SJCRH30 (cell line): ENCODE measurements around the gene BMP7. TPM values are rescaled to one million over a fixed set of nuclear protein-coding genes. Genes with fewer than 3 reads are reported as not detected.

Experiments used
- DNase-seq, 2 experiments: peaks; one replicate each; pipeline ENCODE4 v3.0.0-alpha.2; 2015 to 2020
- H3K27ac ChIP-seq: fragments of 250-450 bp; sonication (Bioruptor Pico); 2 replicates; pipeline ENCODE4 v1.5.1; 2020; ENCODE audit warnings: mild to moderate bottlenecking, moderate library complexity
- H3K27me3 ChIP-seq: fragments of 250-450 bp; sonication (Bioruptor Pico); 2 replicates; pipeline ENCODE4 v1.5.1; 2020; ENCODE audit warnings: mild to moderate bottlenecking, moderate library complexity
- H3K36me3 ChIP-seq: fragments of 250-450 bp; sonication (Bioruptor Pico); 2 replicates; pipeline ENCODE4 v1.5.1; 2020; ENCODE audit warnings: mild to moderate bottlenecking, moderate library complexity
- H3K4me1 ChIP-seq: fragments of 250-450 bp; sonication (Bioruptor Pico); 2 replicates; pipeline ENCODE4 v1.5.1; 2020; ENCODE audit warnings: mild to moderate bottlenecking, moderate library complexity
- H3K4me3 ChIP-seq: fragments of 250-450 bp; sonication (Bioruptor Pico); 2 replicates; pipeline ENCODE4 v1.5.1; 2020; ENCODE audit warnings: mild to moderate bottlenecking, moderate library complexity
- H3K9me3 ChIP-seq: fragments of 250-450 bp; sonication (Bioruptor Pico); replicated peaks from 2 replicates; pipeline ENCODE4 v1.5.1; 2020; ENCODE audit warnings: mild to moderate bottlenecking, moderate library complexity
- total RNA-seq: library from RNA; depleted of rRNA; stranded (reverse); fragments of >200 nt; shearing (Covaris generic); gene quantifications from 2 replicates; pipeline ENCODE4 v1.2.3, GENCODE V29; 2014

The BMP7 gene
- total RNA-seq, 1 experiment from 2014 or later: 15.6 TPM

DNA sequence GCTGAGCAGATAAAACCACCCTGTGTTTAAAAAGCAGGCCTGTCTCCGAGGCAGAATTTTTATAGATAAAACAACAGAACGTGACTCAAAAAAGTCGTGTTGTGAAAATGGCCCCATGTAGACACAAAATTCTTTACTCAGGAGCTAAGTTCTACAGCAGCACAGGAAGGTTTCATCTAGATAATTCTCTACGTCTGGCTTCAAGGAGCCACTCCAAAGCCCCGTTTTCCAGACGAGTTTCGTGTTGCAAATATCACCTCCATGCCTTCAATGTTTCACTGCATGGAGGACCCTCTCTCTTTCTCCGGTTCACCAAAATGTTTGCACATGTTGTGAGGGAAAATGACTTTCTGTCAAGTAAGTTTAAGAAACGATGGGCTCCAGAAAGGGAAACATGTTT lies 12.0 kb upstream of the BMP7 start:
- Histone ChIP-seq H3K9me3 (no peaks in the 10 kb centered on the region), H3K4me1 (peaks cover 13% of the 10 kb centered on the region; the same call in 1 of the 2 replicates), H3K36me3 (no peaks in the 10 kb centered on the region), H3K4me3 (no peak overlapping the region), H3K27me3 (peaks cover 16% of the 10 kb centered on the region), H3K27ac (no peak overlapping the region)
- no peak for DNase-seq

DNA sequence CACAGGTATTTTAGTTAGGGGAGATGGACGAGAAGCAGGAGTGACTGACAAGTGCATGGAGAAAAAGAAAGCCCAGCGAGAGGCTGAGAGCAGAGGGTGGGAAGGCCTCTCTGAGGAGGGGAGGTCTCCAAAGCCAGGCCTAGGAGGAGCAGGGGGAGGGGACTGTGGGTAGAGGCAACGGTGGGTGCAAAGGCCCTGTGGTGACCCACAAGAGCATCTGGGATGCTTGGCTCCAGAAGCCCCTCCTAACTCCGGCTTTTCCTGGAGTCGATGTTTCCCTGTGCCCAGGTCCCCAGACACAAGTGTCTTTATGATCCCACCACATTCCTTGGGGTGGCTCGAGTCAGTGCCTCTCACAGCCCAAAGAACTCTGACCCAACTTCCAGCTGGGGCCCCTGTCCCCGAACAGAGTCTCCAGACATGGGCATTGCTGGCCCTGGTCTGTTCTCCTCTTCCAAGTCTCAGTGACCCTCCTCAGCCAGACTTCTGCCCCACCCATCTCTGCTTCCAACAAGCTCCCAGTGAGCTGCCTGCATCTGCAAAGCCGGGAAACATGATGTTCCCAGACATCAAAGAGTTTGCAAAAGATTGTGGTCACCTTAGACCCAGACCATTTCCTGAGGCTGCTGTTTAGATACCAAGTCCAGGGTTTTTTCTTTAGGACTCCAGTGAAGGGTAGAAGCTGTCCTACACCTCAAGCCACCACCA lies 11.1 kb upstream of the BMP7 start:
- no peaks in the 10 kb centered on the region for H3K36me3 ChIP-seq
- peaks cover 9% of the 10 kb centered on the region; the same call in 1 of the 2 replicates for H3K27me3 ChIP-seq
- DNase-seq: no peak
- no peak overlapping the region for H3K27ac ChIP-seq
- peaks cover 4% of the 10 kb centered on the region; the same call in 1 of the 2 replicates for H3K4me1 ChIP-seq
- H3K9me3 ChIP-seq: no peaks in the 10 kb centered on the region
- no peak overlapping the region for H3K4me3 ChIP-seq

DNA sequence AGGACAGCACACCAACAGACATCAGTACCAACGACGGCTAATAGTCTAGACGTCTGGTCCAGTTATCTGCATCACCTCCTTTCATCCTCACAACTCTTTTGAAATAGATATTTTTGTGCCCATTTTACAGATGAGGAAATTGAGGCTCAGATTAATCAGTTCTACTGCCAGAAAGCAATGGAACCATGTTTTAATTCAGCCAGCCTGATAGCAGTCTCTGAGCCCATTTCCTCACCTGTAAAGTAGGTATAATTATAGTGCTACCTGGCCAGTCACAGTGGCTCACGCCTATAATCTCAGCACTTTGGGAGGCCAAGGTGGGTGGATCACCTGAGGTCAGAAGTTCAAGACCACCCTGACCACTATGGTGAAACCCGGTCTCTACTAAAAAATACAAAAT lies 9.8 kb upstream of the BMP7 start:
- no peak overlapping the region for H3K27ac ChIP-seq
- DNase-seq: no peak
- no peaks in the 10 kb centered on the region for H3K9me3 ChIP-seq
- no peaks in the 10 kb centered on the region for H3K27me3 ChIP-seq
- H3K4me1 ChIP-seq: peaks cover 2% of the 10 kb centered on the region; the same call in 1 of the 2 replicates
- H3K36me3 ChIP-seq: no peaks in the 10 kb centered on the region
- H3K4me3 ChIP-seq: no peak overlapping the region

DNA sequence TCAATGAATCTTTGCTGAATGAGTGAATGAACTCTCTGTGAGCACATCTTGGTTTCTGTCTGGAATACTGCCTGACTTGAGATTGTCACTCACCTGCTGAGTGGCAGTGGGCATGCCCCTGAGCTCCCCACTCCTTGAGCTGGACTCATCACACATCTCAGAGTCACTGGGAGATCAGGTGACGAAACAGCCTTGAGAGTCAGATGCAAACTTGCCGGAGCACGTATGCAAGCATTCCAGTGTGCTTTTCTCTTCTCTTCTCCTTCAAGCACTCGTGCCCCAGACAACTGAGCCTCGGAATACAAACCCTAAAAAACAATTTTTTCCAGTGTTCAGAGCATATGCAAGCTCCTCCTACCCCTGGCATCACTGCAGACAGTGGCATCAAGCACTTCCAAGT lies 9.4 kb upstream of the BMP7 start:
- no peaks in the 10 kb centered on the region for H3K36me3 ChIP-seq
- H3K4me3 ChIP-seq: no peak overlapping the region
- H3K9me3 ChIP-seq: no peaks in the 10 kb centered on the region
- H3K4me1 ChIP-seq: peaks cover 2% of the 10 kb centered on the region; the same call in 1 of the 2 replicates
- no peak for DNase-seq
- H3K27ac ChIP-seq: no peak overlapping the region
- no peaks in the 10 kb centered on the region for H3K27me3 ChIP-seq

DNA sequence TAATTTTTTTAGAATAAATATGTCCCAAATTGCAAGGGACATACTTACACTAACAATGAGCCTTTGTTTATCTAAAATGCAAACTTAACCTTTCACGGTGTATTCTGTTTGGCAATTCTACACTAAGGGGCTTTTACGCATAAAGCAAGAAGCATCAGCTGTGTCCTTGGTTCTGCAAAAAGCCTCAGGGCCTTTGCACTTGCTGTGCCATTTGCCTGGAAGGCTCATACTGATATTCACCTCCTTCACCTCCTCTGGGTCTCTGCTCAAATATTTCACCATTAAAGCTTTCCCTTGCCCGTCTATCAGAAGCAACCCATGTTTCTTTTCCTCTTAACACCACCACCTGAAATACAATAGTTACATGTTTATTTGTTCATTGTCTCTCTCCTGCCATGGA lies 8.9 kb upstream of the BMP7 start:
- no peak for DNase-seq
- H3K27me3 ChIP-seq: no peaks in the 10 kb centered on the region

DNA sequence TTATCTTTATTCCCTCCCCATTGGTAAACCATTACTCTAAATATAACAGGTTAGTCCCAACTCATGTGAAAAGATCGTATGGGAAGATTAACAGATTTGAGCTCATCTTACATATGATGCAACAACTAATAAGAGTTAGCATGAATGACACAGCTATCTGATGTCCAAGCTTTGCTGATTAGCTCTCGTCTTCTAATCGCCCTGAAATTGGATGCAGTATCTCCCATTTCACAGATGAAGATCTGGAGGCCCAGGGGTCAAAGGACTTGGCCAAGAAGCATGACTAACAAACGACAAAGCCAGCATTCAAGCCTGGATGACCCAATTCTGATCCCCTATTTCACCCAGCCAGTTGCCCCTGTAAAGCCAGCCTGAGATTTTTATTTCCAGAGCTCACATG lies 8.4 kb upstream of the BMP7 start:
- Histone ChIP-seq H3K27ac (no peak overlapping the region), H3K36me3 (no peaks in the 10 kb centered on the region), H3K4me1 (peaks cover 10% of the 10 kb centered on the region; the same call in 1 of the 2 replicates), H3K9me3 (no peaks in the 10 kb centered on the region), H3K27me3 (no peaks in the 10 kb centered on the region), H3K4me3 (no peak overlapping the region)
- peak in 1 of 2 experiments; percentile 51 for DNase-seq

More for the DNA sequence above, 8.9 kb upstream of the BMP7 start:
- H3K27ac ChIP-seq: no peak overlapping the region
- H3K4me1 ChIP-seq: peaks cover 7% of the 10 kb centered on the region; the same call in 1 of the 2 replicates
- H3K36me3 ChIP-seq: no peaks in the 10 kb centered on the region
- no peaks in the 10 kb centered on the region for H3K9me3 ChIP-seq
- H3K4me3 ChIP-seq: no peak overlapping the region

DNA sequence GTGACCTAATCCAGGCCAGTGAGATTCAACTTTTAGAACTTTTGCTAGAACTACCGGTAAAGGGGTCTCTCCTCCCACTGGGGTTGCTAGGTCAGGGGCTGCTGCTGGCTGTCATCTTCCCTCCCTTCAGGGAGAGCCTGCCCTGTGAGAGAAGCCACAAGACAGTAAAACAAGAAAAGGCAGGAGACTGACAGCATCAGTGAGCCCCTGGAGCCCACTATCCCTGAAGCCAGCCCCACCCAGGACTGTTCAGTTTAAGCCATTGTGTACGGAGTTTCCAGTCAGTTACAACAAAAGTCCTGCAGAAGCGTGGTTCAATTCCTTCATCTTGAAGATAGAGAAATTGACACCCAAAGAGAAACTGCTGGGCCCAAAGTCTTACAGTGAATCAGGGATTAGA lies 7.9 kb upstream of the BMP7 start:
- Histone ChIP-seq H3K4me3 (no peak overlapping the region), H3K27me3 (no peaks in the 10 kb centered on the region), H3K4me1 (peaks cover 10% of the 10 kb centered on the region; the same call in 1 of the 2 replicates), H3K9me3 (no peaks in the 10 kb centered on the region), H3K27ac (no peak overlapping the region), H3K36me3 (no peaks in the 10 kb centered on the region)
- no peak for DNase-seq

DNA sequence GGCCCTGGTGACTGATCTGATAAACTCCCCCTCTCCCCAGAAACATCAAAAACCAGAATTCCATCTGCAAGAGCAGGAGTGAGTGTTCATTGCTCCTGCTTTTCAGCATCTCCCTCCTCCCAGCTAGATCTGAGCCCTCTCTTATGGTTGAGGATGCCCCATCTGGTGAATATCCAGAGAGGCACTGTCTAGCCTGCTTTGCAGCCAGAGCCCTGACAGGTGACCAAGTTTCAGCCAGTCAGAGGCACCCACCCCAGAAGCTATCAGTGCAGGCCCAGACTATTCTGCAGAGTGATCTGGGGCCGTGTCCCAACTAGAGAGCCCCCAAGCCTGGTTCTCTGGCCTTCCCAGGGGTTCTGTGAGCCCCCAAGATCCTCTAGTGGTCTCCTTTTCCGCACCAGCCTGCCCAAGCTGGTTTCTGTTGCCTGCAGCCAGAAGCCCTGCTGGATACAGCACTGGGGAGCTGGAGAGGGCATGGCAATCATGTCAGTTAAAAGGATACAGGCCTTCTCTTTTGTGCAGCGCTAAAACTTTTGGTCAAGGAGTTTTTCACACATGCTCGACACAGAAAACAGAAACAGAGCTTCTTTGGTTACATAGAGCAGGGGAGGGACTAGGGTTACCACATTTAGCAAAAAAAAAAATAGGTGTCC lies 6.6 kb upstream of the BMP7 start:
- peaks cover 10% of the 10 kb centered on the region; the same call in 1 of the 2 replicates for H3K4me1 ChIP-seq
- no peak overlapping the region for H3K4me3 ChIP-seq
- no peak overlapping the region for H3K27ac ChIP-seq
- no peak for DNase-seq
- H3K9me3 ChIP-seq: no peaks in the 10 kb centered on the region
- no peaks in the 10 kb centered on the region for H3K27me3 ChIP-seq
- H3K36me3 ChIP-seq: no peaks in the 10 kb centered on the region

DNA sequence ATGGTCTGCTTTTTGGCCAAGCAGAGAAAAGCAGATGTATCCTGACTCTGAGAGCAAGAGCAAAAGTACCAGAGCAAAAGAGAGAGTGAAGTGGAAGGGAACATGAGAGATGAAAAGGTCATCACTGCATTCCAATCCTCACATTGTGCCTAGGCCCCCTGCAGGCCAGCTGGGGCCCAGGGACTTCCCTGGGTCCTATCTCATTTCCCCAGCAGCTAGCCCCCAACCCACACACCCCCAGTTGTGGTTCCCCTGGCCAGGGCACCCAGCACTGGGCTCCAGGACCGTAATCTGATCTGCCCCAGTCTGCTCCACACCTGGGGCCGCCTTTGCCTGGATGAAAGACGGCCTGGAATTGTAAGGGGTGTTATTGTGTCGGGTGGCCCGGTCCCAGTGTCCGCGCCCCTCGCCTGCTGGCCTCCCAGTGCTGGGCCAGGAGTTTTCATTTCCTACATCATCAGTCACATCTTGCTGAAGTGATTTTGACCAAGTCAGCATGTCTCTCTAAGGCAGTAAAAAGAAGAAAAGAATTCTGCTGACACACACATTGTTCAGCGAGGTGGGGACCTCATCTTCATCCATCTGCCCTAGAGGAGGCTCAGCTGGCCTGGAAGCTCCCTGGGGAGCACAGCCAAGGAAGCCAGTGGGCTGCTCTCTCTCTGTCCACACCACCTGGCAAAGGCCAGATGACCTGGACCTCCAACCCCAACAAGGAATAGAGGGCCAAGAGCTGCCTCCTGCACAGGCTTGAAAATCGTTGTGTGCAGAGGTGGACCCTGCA lies 4.0 kb upstream of the BMP7 start:
- H3K4me3 ChIP-seq: no peak overlapping the region
- H3K27ac ChIP-seq: no peak overlapping the region
- no peaks in the 10 kb centered on the region for H3K36me3 ChIP-seq
- no peaks in the 10 kb centered on the region for H3K9me3 ChIP-seq
- H3K4me1 ChIP-seq: peaks cover 10% of the 10 kb centered on the region; the same call in 1 of the 2 replicates
- no peak for DNase-seq
- H3K27me3 ChIP-seq: no peaks in the 10 kb centered on the region

DNA sequence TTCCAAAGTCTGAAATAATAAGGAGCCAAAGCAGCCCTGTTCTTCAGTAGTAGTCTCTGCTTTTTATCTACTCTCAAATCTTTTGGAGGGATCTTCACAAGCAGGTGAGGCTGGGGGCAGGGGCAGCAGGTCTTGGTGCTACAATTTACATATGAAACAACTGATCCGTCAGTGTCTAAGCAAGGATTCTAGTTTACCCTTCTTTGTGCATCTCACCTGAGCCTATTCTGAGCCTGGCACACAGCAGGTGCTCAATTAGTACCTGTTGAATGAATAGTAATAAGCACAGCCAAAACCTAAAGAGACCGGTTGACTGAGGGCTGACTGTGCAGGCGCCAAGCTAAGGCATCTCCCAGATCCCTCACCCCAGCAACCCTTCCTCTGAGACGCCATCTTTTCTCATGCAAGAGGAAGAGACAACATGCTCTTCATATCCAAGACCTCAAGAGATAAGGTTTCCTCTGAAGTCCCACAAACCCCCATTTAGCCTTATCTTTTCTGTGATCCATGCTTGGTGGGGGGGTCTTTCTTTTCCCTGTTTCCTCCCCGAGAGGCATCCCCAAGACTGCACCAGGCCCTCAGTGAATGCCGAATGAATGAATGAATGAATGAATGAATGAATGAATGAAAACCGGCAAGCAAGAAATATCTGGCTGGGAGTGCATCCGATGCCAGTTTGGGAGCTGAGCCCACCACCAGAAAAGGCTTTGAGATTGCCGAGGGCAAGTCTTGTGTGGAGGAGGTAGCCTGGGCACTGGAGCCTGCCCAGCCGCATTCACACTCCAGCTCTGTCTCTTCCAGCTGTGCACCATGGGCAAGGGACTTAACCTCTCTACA lies 2.9 kb upstream of the BMP7 start:
- H3K4me3 ChIP-seq: no peak overlapping the region
- no peak for DNase-seq
- H3K27ac ChIP-seq: no peak overlapping the region
- H3K36me3 ChIP-seq: no peaks in the 10 kb centered on the region
- H3K9me3 ChIP-seq: no peaks in the 10 kb centered on the region
- H3K27me3 ChIP-seq: no peaks in the 10 kb centered on the region
- H3K4me1 ChIP-seq: peaks cover 10% of the 10 kb centered on the region; the same call in 1 of the 2 replicates

DNA sequence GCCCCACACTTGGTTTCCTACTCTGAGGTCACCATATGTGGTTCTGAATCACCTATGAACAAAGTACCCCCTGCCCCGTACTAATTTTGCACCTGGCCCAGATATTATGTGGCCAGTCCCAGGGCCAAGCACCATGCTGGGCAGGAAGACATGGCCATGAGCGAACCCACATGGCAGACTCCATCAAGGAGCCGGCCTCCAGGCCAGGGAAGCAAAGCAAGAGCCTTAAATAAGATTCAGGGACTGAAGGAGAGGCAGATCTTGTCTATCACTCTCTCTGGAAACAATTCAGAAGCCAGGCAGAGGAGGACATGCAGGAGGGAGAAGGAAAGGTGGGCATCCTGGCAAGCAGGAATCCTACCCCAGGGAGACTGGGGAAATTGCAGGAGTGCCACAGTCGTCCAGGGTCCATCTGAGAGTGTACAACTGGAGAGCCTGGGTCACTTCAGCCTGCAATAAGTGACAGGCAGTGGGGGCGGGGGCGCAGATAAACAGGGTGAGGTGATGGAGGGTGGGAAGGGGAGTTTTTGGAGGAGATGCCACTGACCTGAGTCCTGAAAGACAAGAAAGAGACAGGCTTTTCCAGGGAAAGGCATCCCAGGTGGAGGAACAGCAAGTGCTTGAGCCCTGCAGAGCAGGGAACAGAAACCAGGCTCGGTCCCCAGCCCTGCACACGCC lies 2.1 kb upstream of the BMP7 start:
- Histone ChIP-seq H3K27me3 (no peaks in the 10 kb centered on the region), H3K9me3 (no peaks in the 10 kb centered on the region), H3K27ac (no peak overlapping the region), H3K4me1 (peaks cover 14% of the 10 kb centered on the region; the same call in 1 of the 2 replicates), H3K4me3 (no peak overlapping the region), H3K36me3 (no peaks in the 10 kb centered on the region)
- no peak for DNase-seq

DNA sequence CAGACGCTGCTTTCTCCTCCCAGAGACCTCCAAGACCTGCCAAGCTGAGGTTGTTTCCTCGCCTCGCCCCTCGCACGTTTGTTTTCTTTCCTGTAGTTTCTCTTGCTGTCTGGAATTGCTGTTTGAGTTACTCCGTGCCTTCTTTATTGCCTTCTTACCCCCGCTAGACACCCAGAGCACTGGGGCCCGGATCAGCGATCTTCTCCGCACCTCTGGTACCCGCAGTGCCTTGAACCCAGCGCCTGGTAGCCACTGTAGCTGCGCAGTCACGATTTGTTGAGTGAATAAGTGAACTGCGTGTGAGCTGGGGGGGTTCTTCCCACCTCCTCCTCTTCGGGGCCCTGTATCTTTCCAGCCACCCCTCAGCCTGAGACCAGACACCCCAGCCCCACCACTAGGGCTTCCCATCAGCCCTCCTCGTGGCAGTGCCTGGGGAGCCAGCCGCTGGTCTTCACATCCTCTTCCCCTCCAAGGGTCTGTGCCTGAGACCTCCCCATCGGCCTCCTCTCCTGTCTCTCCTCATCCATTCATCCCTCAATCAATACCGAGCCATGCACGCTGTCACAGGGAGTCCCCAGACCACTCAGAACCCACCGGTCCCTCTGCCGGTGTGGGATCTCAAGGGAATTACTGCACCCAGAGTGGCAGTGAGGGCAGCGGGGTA lies 849 bp upstream of the BMP7 start:
- Histone ChIP-seq H3K27me3 (no peaks in the 10 kb centered on the region), H3K4me3 (peak overlapping the region; percentile 64)

DNA sequence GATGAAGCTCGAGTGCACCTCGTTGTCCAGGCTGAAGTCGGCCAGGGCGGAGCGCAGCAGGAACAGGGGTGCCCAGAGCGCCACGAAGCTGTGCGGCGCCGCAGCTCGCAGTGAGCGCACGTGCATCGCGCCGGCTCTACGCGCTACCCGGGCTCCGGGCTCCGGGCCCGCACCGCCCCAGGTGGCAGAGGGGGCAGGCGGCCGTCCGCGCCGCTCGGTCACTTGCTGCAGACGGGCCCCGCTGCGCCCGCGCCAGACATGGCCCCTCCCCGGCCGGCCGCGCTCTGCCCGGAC lies 497 bp downstream of the BMP7 start:
- H3K36me3 ChIP-seq: no peaks in the 10 kb centered on the region
- DNase-seq: no peak
- H3K4me3 ChIP-seq: peak overlapping the region; percentile 64
- no peaks in the 10 kb centered on the region for H3K9me3 ChIP-seq
- H3K27ac ChIP-seq: no peak overlapping the region
- H3K27me3 ChIP-seq: no peaks in the 10 kb centered on the region
- H3K4me1 ChIP-seq: peaks cover 36% of the 10 kb centered on the region

More for the DNA sequence above, 849 bp upstream of the BMP7 start:
- Histone ChIP-seq H3K36me3 (no peaks in the 10 kb centered on the region), H3K9me3 (no peaks in the 10 kb centered on the region), H3K4me1 (peaks cover 26% of the 10 kb centered on the region), H3K27ac (no peak overlapping the region)
- no peak for DNase-seq
